Gastrocnemius medialis (tissue), 4 donors: ENCODE data around the gene PRAMEF17.
"Not testable (repeated sequence)": the region's sequence is repeated elsewhere in the genome, so short reads cannot be mapped to it uniquely, and the experiment has no call there.

Experiments used
- CTCF ChIP-seq, 5 experiments: fragments of 450-650 bp in 3 of 5; fragments of 200-600 bp in 2 of 5; sonication (generic) in 2 of 5; IDR thresholded peaks in 4 of 5; conservative IDR thresholded peaks in 1 of 5; 1 replicate in 4 of 5; 2 replicates in 1 of 5; pipeline ENCODE4 v1.5.1; 2016 to 2019; ENCODE audit warnings: antibody characterized with exemption in 5 of 5, mild to moderate bottlenecking in 3 of 5, moderate library complexity in 3 of 5
- POLR2A ChIP-seq, 2 donors: fragments of 450-650 bp; IDR thresholded peaks; one replicate each; pipeline ENCODE4 v1.6.1; 2017; ENCODE audit warnings: antibody characterized with exemption in 2 of 2, mild to moderate bottlenecking in 2 of 2, moderate library complexity in 2 of 2

- TF ChIP-seq POLR2A (IDR thresholded peaks at IDR 0.05); CTCF (IDR thresholded peaks at IDR 0.05 in 4 of 5, conservative IDR thresholded peaks at IDR 0.05 in 1 of 5): not testable (repeated sequence)
Measured at GRCh38 chr1:13393004-13393403, 3.6 kb downstream of the PRAMEF17 start.
